GM21619 (cell line): ENCODE data around the gene SEC23IP.
A peak's percentile ranks its signal among the peaks of the same experiment; 100 is the strongest.
"Not testable (repeated sequence)": the region's sequence is repeated elsewhere in the genome, so short reads cannot be mapped to it uniquely, and the experiment has no call there.

ENCODE experiments used
- ATAC-seq: cut with Tn5 transposase; IDR thresholded peaks from one replicate; pipeline ENCODE4 v1.9.1; 2021; ENCODE audit not compliant: unreplicated experiment

The SEC23IP gene

DNA sequence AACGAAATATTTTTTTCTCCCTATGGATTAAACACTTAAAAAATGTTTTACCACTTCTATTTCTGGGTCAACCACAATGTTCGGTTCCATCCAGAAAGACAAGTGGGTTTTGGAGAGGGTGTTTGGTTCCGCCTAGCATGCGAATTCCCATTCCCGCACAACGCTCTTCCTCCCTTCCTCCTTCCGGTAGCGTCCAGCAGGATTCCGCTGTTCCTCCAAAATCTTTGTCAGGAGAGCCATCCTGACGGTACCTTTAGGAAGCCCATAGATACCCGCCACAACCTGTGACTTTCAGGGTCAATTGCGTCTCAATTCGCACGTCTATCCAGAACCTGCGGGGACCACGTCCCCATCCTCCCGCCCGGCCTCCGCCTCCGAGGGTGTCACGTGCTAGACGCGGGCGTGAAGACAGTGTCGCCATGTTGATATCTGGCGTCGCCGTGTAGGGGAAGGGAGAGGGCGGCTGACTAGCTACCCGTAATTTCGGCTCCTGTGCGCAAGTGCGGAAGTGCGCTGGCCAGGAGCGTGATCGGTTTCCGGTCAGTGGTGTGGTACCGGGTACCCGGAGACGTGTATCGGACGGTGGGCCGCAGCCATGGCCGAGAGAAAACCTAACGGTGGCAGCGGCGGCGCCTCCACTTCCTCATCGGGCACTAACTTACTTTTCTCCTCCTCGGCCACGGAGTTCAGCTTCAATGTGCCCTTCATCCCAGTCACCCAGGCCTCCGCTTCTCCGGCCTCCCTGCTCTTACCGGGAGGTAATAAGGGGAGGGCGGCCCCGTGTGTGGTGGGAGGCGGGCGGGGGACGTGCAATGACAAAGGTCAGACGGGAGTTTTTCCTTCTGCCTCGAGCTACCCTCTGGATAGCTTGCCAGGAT lies at the start of gene SEC23IP:
TSS of gene SEC23IP (plus strand) at position 543 of the 878 bp plus-strand sequence. CDS start at position 596, 53 bp downstream.
- ATAC-seq = peak; percentile 99

DNA sequence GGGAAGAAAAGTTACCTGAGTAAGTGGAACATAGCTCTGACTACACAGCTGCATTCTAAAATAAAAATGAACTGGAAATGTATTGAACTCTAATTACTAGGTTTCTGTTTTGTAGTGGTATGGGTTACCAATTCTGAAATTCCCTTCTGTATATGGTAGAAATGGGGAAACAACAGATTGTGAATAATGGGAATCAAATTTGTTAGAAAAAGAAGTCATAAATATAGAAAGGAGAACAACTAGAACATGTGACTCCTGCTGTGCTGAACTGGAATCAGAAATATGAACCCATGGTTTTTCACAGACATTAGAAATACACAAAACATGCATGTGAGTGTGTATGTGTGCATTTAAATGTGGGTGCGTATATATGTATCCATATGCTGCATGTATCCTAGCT lies 46.9 kb upstream of the SEC23IP start:
- no peak for ATAC-seq

- ATAC-seq = no peak
These were observed 43.3 kb upstream of the SEC23IP start for GRCh38 chr10:119849031-119849789.

GRCh38 chr10:119849944-119850343 lies 42.6 kb upstream of the SEC23IP start:
- no peak for ATAC-seq

DNA sequence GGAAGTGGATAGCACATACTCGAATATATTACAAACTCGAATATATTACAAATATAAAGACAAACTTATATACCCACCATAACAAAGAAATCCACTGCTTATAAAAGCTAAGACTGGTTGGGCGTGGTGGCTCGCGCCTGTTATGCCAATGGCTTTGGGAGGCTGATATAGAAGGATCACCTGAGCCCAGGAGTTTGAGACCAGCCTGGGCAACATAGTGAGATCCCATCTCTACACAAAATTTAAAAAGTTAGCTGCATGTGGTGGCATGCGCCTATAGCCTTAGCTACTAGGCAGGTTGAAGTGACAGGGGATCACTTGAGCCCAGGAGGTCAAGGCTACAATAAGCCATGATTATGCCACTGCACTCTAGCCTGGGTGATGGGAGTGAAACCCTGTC lies 40.3 kb upstream of the SEC23IP start:
- no peak for ATAC-seq

GRCh38 chr10:119852822-119853221 lies 39.7 kb upstream of the SEC23IP start:
- ATAC-seq = no peak

- ATAC-seq = no peak
These were observed 39.0 kb upstream of the SEC23IP start for GRCh38 chr10:119853574-119853973.

GRCh38 chr10:119858063-119858462 lies 34.5 kb upstream of the SEC23IP start:
- ATAC-seq = no peak

- no peak for ATAC-seq
These were observed 32.9 kb upstream of the SEC23IP start for GRCh38 chr10:119859420-119860258.

DNA sequence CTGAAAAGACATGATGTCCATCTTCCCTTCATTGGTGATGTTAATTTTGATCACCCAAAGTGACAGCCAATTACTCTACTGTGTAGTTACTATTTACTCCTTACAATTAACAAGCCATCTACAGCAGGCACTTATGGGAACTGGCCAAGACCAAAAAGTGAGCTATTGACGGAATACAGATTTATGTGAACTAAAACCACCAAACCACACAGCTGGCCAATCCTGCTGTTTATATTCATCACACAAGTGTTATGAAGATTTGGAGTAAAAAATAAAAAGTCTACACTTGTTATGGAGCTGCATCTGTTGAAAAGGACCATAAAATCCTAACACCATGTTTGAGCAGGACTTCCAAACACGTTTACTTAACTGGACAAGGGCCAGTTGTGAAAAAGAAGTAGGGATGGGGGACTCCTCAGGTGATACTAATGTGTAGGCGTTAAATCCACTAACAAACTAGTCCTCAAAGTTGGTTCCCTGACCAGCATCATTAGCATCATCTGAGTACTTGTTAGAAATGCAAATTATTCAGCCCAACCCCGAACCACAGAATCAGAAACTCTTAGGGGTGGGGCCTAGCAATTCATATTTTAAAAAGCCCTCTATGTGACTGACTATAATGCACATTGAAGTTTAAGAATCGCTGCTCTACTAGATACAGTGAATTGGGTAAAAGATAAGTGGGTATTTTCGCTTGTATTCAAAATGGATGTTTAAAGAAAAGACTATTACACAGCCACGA lies 31.5 kb upstream of the SEC23IP start:
- ATAC-seq = no peak

GRCh38 chr10:119862524-119862923 lies 30.0 kb upstream of the SEC23IP start:
- no peak for ATAC-seq

DNA sequence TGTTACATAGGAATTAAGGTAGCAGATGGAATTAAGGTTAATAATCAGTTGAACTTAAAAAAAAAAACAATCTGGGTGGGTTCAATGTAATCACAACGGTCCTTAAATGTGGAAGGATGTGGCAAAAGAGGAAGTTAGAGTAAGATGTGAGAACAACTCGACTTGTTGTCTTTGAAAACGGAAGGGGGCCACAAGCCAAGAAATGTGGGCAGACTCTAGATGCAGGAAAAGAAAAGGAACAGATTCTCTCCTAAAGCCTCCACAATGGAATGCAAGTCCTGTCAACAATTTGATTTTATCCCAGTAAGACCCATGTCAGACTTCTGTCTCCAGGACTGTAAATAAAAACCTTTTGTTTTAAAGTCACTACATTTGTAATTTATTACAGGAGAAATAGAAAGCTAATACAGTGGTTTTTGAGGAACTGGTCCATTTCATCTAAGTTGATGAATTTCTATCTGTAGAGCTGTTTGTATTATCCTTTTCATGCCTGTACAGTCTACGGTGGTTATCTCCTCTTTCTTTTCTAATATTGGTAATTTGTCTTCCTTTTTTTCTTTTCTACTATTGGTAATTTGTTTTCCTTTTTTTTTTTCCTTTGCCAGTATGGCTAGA lies 28.5 kb upstream of the SEC23IP start:
- no peak for ATAC-seq

- no peak for ATAC-seq
These were observed 26.8 kb upstream of the SEC23IP start for GRCh38 chr10:119865699-119866240.

- no peak for ATAC-seq
These were observed 25.2 kb upstream of the SEC23IP start for GRCh38 chr10:119867317-119867716.

- not testable (repeated sequence) for ATAC-seq
These were observed 23.1 kb upstream of the SEC23IP start for GRCh38 chr10:119869398-119869797.

DNA sequence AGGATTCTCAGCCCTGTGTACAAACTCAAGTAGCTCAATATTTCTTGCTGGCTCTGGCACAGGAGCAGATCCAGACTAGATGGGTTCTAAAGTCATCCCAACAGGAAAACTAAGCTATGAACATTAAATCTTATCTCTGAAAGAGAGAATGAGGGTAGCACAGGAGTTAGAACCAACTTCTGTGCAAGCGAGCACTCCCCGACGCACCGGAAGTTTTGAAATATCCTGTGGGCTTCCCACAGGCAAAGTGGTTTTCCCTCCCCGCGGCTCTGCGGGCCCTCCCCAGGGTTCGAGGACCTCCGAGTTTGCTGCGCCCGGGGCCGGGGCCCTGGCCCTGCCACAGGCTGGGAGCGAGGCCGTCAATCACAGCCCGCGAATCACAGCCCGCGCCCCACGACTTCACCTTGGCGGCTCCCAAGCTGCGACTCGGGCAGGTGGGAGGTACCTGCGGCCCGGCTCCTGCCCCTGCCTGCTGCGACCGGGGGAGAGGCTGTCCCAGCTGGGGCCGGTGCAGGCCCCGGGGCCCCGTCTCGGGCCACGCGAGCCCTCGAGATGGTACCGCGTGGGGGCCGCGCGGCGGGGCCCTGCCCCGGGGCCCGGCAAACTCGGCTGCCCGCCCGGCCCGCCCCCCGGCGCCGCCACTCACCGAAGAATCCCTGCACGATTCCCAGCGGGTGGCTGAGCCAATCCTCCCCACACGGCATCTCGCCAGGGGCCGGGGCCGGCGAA lies 20.5 kb upstream of the SEC23IP start:
- ATAC-seq = peak; percentile 39

- ATAC-seq = peak; percentile 24
These were observed 20.0 kb upstream of the SEC23IP start, which contains the start of gene MCMBP for GRCh38 chr10:119872610-119872859. Gene MCMBP (minus strand): TSS chr10:119872843. CDS start chr10:119872584, 259 bp downstream.

- peak; percentile 89 for ATAC-seq
These were observed 19.5 kb upstream of the SEC23IP start for GRCh38 chr10:119872860-119873681.
